ENCODE measurements around the gene CDKAL1.

Gene CDKAL1

GRCh38 chr6:20678831-20679352 is 144.6 kb downstream of the CDKAL1 start:
- no peak for DNase-seq (ENCODE audit: low spot score)
- in situ Hi-C loops (cut with MboI; ENCODE audit: low sequenced_read_pairs, unreplicated experiment): no loop called here
- TF ChIP-seq CTCF (IDR thresholded peaks at IDR 0.05; ENCODE audit: borderline replicate concordance, control extremely low read depth, extremely low read depth, insufficient read depth, missing control alignments): no peak

GRCh38 chr6:20680697-20681165 is 146.5 kb downstream of the CDKAL1 start:
- no peak for DNase-seq (ENCODE audit: low spot score)
- TF ChIP-seq CTCF (IDR thresholded peaks at IDR 0.05; ENCODE audit: borderline replicate concordance, control extremely low read depth, extremely low read depth, insufficient read depth, missing control alignments): no peak
- in situ Hi-C loops (cut with MboI; ENCODE audit: low sequenced_read_pairs, unreplicated experiment): no loop called here

GRCh38 chr6:20681243-20681684 is 147.0 kb downstream of the CDKAL1 start:
- no peak for TF ChIP-seq CTCF (IDR thresholded peaks at IDR 0.05; ENCODE audit: borderline replicate concordance, control extremely low read depth, extremely low read depth, insufficient read depth, missing control alignments)
- in situ Hi-C loops (cut with MboI; ENCODE audit: low sequenced_read_pairs, unreplicated experiment): no loop called here

GRCh38 chr6:20684474-20684873 is 150.2 kb downstream of the CDKAL1 start:
- in situ Hi-C loops (cut with MboI; ENCODE audit: low sequenced_read_pairs, unreplicated experiment): no loop called here
- no peak for DNase-seq (ENCODE audit: low spot score)
- TF ChIP-seq CTCF (IDR thresholded peaks at IDR 0.05; ENCODE audit: borderline replicate concordance, control extremely low read depth, extremely low read depth, insufficient read depth, missing control alignments): no peak

More at GRCh38 chr6:20681243-20681684, 147.0 kb downstream of the CDKAL1 start:
- no peak for DNase-seq (ENCODE audit: low spot score)

- no peak for DNase-seq (ENCODE audit: low spot score)
- in situ Hi-C loops (cut with MboI; ENCODE audit: low sequenced_read_pairs, unreplicated experiment): no loop called here
- no peak for TF ChIP-seq CTCF (IDR thresholded peaks at IDR 0.05; ENCODE audit: borderline replicate concordance, control extremely low read depth, extremely low read depth, insufficient read depth, missing control alignments)
Measured at GRCh38 chr6:20686142-20686541, 151.9 kb downstream of the CDKAL1 start.

GRCh38 chr6:20687494-20687893 is 153.2 kb downstream of the CDKAL1 start:
- DNase-seq (ENCODE audit: low spot score): no peak
- in situ Hi-C loops (cut with MboI; ENCODE audit: low sequenced_read_pairs, unreplicated experiment): no loop called here
- TF ChIP-seq CTCF (IDR thresholded peaks at IDR 0.05; ENCODE audit: borderline replicate concordance, control extremely low read depth, extremely low read depth, insufficient read depth, missing control alignments): no peak
